Measurements from ENCODE around the gene FRG2C.
"Not testable (repeated sequence)": the region's sequence is repeated elsewhere in the genome, so short reads cannot be mapped to it uniquely, and the experiment has no call there.

- TF ChIP-seq CTCF (IDR thresholded peaks at IDR 0.05; ENCODE audit: insufficient read depth, low read length); REST (IDR thresholded peaks at IDR 0.05; ENCODE audit: insufficient replicate concordance, low read depth); SPI1 (IDR thresholded peaks at IDR 0.05; ENCODE audit: borderline replicate concordance, low read depth); POLR2AphosphoS5 (IDR thresholded peaks at IDR 0.05; ENCODE audit: low read depth); GABPA (IDR thresholded peaks at IDR 0.05; ENCODE audit: low read depth): not testable (repeated sequence)
Measured at GRCh38 chr3:75683965-75684364, 19.8 kb downstream of the FRG2C start.

Measured in HL-60 (cell line).